BJ (cell line): ENCODE data around the gene OMG. TPM values are rescaled to one million over a fixed set of nuclear protein-coding genes. Genes with fewer than 3 reads are reported as not detected.
"Not testable (repeated sequence)": the region's sequence is repeated elsewhere in the genome, so short reads cannot be mapped to it uniquely, and the experiment has no call there.

Experiments
- CTCF ChIA-PET: fragments of 350-600 bp; formaldehyde crosslinking; extraction: SDS; loops from one replicate; lab custom pipeline; 2021; ENCODE audit warnings: antibody characterized with exemption, inconsistent platforms; lab: Yijun Ruan, JAX
- POLR2A ChIA-PET: fragments of 300-600 bp; sonication (Branson Sonifier 250); formaldehyde crosslinking; extraction: SDS; loops from one replicate; lab custom pipeline; 2021; ENCODE audit warnings: antibody characterized with exemption; lab: Charles Lee
- DNase-seq: peaks from one replicate; pipeline ENCODE4 v3.0.0-alpha.2; 2011; ENCODE audit warnings: low read depth
- H3K27me3 ChIP-seq: 2 replicates; pipeline ENCODE4 v1.6.0; 2011; ENCODE audit warnings: low read length; ENCODE audit not compliant: control insufficient read depth, insufficient read depth
- H3K36me3 ChIP-seq: 2 replicates; pipeline ENCODE4 v1.5.1; 2011; ENCODE audit warnings: low read length; ENCODE audit not compliant: control insufficient read depth, insufficient read depth
- H3K4me3 ChIP-seq: 2 replicates; pipeline ENCODE4 v1.5.1; 2011; ENCODE audit warnings: low read depth, mild to moderate bottlenecking, control low read depth, low read length
- polyA plus RNA-seq: library from polyadenylated mRNA; depleted of rRNA; stranded (reverse); fragments of >200 nt; gene quantifications from 2 replicates; pipeline ENCODE4 v1.2.3, GENCODE V29; 2011
- TF ChIP-seq, protein P1 (sequence below): IDR thresholded peaks from 2 replicates; pipeline ENCODE4 v1.5.1; 2011; ENCODE audit warnings: low read depth, mild to moderate bottlenecking, control low read depth, inconsistent platforms, low read length, moderate library complexity; ENCODE audit not compliant: insufficient read depth

Gene OMG
- polyA plus RNA-seq, 1 experiment = 0.13 TPM

DNA sequence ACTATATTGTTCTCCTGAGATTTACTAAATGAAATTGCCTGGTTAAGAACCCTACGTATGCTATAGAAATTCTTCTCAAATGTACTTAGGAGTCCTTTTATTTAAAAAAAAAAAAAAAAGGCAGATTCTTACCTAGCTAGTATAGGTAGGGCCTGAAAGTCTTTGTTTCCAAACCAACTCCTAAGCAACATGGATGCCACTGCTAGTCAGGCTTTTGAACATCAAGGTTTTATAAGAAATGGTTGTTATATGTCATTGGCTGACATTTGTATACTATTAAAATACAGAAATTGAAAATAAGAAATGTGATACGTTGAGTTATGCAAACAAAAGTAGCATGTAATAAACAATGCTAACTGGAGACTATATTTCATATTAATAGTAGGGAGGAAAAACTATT is 23.2 kb upstream of the OMG start:
- Histone ChIP-seq H3K4me3 (no peak overlapping the region), H3K27me3 (no peaks in the 10 kb centered on the region), H3K36me3 (no peaks in the 10 kb centered on the region)
- TF ChIP-seq, protein P1, sequence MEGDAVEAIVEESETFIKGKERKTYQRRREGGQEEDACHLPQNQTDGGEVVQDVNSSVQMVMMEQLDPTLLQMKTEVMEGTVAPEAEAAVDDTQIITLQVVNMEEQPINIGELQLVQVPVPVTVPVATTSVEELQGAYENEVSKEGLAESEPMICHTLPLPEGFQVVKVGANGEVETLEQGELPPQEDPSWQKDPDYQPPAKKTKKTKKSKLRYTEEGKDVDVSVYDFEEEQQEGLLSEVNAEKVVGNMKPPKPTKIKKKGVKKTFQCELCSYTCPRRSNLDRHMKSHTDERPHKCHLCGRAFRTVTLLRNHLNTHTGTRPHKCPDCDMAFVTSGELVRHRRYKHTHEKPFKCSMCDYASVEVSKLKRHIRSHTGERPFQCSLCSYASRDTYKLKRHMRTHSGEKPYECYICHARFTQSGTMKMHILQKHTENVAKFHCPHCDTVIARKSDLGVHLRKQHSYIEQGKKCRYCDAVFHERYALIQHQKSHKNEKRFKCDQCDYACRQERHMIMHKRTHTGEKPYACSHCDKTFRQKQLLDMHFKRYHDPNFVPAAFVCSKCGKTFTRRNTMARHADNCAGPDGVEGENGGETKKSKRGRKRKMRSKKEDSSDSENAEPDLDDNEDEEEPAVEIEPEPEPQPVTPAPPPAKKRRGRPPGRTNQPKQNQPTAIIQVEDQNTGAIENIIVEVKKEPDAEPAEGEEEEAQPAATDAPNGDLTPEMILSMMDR = no peak
- CTCF ChIA-PET = no interaction called here
- DNase-seq = no peak
- POLR2A ChIA-PET = interaction anchor here (0.6 kb wide), 1 partner anchor 17 kb away, joined by 3 read pairs; no protein-coding TSS in a partner anchor

DNA sequence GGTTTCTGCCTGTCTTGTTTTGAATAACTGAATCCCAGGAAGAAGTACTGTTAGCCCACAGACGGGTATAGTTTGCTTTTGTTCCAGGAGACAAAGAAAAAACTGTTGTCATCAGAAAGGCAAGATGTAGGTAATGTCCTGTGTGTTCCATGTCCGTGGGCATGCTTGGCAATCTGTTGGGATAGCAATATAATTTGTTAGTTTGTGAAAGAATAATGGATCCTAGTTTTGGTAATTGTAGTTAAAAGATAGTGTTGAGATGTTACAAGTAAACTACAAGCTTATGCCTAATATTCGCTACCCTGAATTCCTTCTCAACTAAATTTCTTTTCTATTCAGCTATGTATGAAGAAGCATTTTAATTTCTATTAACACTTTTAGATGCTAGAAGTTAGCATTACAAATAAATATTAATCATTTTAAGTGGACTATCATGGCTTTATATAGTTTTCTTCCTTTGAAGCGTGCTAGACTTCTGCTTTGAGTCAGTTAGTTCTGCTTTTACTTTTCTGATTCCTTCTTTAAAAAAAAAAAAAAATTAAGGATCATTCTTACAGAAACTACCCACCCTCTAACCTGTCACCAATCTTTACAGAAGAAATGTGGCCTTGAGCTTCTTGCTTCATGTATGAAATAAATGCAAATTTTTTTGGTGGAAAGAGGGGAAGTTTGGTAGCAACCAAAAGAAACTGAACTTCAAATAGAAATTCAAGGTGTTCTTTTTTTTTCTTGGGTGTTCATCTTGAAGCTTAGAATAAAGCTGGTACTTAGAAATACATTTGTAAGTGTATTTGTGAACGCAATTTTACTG is 22.0 kb upstream of the OMG start:
- ChIA-PET CTCF (interaction anchor here (1.4 kb wide), 1 partner anchor 12 kb away, joined by 3 read pairs; no protein-coding TSS in a partner anchor), POLR2A (no interaction called here)
- TF ChIP-seq, protein P1 = no peak
- Histone ChIP-seq H3K36me3 (no peaks in the 10 kb centered on the region), H3K27me3 (no peaks in the 10 kb centered on the region), H3K4me3 (no peak overlapping the region)
- no peak for DNase-seq

DNA sequence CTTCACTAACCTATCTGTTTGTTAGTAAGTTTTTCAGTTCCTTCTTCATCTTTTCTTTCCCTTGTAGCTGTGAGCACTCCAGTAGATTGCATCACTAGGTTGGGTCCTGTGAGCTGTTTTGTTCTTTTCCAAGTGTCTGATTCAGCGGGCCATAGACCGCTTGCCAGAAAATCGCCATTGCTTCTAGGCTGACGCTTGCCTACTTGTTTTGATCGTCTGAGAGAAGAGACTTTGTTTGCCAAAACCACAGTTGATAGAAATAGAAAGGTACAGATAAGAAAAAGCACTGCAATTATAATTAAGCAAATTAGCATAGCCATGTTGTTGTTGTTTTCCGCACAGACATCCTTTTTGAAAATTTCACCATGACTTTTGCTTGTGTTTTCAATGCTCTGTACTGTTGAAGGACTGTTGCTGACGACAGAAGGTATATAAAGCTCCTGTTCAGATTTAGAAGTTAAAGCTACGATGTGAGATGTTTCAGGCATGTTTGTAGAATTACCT is 21.3 kb upstream of the OMG start:
- no peak for DNase-seq

DNA sequence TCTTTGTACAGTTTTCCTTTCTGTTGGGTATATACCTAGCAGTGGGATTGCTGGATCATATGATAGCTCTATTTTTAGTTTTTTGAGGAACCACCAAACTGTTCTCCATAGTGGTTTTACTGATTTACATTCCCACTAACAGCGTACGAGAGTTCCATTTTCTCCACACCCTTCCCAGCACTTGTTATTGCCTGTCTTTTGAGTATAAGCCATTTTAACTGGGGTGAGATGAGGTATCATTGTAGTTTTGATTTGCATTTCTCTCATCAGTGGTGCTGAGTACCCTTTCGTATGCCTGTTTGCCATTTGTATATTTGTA is 17.7 kb upstream of the OMG start:
- CTCF ChIA-PET = no interaction called here
- H3K4me3 ChIP-seq = no peak overlapping the region
- TF ChIP-seq, protein P1 = no peak
- POLR2A ChIA-PET = no interaction called here
- DNase-seq = no peak
- no peaks in the 10 kb centered on the region for H3K27me3 ChIP-seq
- no peaks in the 10 kb centered on the region for H3K36me3 ChIP-seq

More for the DNA sequence above, 21.3 kb upstream of the OMG start:
- Histone ChIP-seq H3K36me3 (no peaks in the 10 kb centered on the region), H3K4me3 (no peak overlapping the region), H3K27me3 (no peaks in the 10 kb centered on the region)
- ChIA-PET CTCF (interaction anchor here (1.4 kb wide), 1 partner anchor 11 kb away, joined by 3 read pairs; no protein-coding TSS in a partner anchor), POLR2A (no interaction called here)
- TF ChIP-seq, protein P1 = no peak

DNA sequence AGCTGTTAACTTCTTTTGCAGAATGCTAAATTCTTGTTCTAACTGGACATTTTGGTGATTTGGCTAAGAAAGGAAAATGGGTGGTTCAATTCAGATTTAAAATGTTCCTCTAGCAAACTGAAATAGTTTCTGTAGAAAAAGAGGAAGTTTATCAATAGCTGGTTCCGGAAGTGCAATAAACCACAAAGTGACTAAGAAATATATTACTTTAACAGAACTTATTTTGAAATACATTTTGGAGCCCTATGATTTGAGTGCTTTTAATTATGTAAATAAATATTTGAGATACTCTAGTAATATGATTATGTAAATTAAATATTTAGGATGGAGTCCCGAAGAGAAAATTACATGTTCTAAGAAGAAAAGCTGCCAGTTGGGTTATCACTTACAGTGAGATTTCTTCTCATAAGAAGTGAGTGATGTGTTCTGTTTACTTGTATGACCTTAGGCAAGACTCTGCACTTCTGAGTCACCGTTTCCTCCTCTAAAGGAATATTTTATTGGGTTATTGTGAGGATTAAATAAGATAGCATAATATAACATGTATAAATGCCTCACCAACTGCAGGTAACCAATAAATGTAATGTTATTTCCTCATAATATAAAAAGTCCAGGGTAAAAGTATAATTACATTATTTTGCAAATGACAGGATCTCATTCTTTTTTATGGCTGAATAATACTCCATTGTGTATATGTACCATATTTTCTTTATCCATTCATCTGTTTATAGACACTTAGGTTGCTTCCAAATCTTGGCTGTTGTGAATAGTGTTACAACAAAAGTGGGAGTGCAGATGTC is 17.1 kb upstream of the OMG start, which contains the start of gene EVI2B:
Gene EVI2B, minus strand, starts transcription at position 73 of the 800 bp plus-strand sequence. CDS start 8,445 bp downstream, outside the sequence.
- Histone ChIP-seq H3K27me3 (no peaks in the 10 kb centered on the region), H3K4me3 (no peak within 1 kb of the TSS), H3K36me3 (no peaks in the 10 kb centered on the region)
- CTCF ChIA-PET = no interaction called here
- peak; percentile 14 for DNase-seq
- TF ChIP-seq, protein P1 = no peak
- POLR2A ChIA-PET = no interaction called here

DNA sequence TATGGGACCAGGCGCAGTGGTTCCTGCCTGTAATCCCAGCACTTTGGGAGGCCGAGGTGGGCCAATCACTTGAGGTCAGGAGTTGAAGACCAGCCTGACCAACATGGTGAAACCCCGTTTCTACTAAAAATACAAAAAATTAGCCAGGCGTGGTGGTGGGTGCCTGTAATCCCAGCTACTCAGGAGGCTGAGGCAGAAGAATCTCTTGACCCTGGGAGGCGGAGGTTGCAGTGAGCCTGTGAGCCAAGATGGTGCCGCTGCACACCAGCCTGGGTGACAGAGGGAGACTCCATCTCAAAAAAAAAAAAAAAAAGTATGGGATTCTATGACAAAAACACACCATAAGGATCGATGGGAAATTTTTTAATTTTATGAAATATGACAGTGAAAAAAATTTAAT is 15.2 kb upstream of the OMG start:
- CTCF ChIA-PET, H3K4me3 ChIP-seq, DNase-seq, H3K27me3 ChIP-seq, H3K36me3 ChIP-seq, POLR2A ChIA-PET: not testable (repeated sequence)
